Subcutaneous preadipocyte (primary cell): ENCODE results near the gene ZNF222. TPM values are rescaled to one million over a fixed set of nuclear protein-coding genes. Genes with fewer than 3 reads are reported as not detected.

ENCODE experiments used
- small RNA-seq: library from RNA; depleted of rRNA; stranded (forward); fragments of <200 nt; gene quantifications from one replicate; pipeline ENCODE3, GENCODE V24; 2012
- total RNA-seq: library from RNA; depleted of rRNA; stranded (reverse); fragments of >200 nt; gene quantifications from 2 replicates; pipeline ENCODE4 v1.2.3, GENCODE V29; 2012

Gene ZNF222
- 3.1 and 3.3 TPM in 2 replicates for total RNA-seq

GRCh38 chr19:44025217-44025936 lies at the start of gene ZNF222:
ZNF222 (plus strand) TSS chr19:44025379; CDS start chr19:44025437, 58 bp downstream.

DNA sequence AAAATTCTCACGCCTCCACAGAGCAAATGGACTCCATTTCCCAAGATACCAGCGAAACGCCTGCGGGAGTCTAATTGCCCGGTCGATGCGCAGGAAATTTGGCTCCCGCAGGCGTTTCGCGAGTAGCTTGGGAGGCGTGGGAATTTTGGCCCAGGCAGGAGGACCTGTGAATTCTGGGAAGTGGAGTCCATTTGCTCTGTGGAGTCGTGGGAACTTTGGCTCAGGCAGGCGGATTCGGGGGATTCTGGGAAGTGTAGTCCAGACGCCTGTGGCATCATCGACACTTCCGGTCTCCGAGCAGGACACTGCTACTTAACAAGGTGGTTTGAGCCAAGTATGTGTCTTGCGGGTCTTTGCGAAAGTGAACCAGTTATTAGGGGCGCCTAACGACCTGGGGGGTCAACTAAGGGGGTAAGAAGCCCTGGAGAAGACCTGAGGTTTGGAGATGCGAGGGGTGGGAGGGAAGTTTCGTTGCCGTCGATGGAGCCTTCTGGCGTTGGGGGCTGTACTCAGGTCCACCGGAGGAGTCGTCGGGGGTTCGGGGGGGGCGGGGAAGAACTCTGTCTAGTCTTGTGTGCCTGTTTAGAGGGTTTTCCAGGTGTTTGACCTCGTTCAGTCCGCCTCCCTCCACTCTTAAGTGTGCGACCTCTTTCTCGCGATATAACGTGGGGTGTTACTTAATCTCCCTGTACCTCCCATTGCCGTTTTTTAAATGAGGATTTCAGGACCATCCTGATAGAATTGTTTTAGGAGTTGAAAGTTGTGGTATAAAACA lies 41.1 kb upstream of the ZNF222 start, which contains the start of gene ZNF155:
Gene ZNF155 (plus strand): TSS at position 277 of the 775 bp plus-strand sequence. CDS start 4,356 bp downstream, outside the sequence.

DNA sequence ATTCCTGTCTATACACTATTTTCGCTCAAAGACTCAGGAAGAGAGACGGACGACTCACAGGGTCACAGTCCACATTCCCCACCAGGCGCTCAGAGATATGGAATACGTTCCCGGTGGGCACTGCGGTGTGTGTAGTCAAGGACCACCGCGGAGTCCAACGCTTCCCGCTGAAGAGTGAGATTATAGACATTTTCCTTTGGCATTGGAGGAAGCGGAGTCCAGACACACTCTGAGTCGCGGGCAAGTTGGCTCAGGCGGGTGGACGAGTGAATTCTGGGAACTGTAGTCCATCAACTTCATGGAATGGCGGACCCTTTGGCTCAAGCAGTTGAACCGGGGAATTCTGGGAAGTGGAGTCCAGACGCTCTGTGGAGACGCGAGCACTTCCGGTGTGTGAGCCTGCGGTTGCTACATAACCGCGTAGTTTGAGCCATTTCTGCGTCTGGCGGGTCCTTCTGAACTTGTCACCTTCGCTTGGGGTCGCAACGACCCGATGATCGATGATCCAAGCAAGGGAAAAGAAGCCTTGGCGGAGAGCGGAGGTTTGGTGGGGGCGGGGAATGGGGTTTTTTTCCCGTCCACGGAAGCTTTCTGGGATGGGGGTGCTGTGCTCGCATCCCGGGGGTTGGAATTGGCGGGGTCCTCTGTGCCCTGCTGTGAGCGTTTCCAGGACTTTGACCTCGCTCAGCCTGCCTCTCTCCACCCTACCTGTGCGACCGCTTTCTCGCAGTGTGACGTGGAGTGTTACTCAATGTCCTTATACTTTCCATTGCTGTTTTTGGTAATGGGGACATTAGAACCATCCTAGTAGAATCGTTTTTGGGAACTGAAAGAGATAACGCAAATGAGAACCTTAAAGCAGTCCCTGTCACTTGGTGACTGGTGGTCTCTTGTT lies 22.4 kb upstream of the ZNF222 start, which contains the start of gene ZNF230:
Gene ZNF230 (plus strand): TSS at position 392 of the 895 bp plus-strand sequence. CDS start 4,122 bp downstream, outside the sequence.

DNA sequence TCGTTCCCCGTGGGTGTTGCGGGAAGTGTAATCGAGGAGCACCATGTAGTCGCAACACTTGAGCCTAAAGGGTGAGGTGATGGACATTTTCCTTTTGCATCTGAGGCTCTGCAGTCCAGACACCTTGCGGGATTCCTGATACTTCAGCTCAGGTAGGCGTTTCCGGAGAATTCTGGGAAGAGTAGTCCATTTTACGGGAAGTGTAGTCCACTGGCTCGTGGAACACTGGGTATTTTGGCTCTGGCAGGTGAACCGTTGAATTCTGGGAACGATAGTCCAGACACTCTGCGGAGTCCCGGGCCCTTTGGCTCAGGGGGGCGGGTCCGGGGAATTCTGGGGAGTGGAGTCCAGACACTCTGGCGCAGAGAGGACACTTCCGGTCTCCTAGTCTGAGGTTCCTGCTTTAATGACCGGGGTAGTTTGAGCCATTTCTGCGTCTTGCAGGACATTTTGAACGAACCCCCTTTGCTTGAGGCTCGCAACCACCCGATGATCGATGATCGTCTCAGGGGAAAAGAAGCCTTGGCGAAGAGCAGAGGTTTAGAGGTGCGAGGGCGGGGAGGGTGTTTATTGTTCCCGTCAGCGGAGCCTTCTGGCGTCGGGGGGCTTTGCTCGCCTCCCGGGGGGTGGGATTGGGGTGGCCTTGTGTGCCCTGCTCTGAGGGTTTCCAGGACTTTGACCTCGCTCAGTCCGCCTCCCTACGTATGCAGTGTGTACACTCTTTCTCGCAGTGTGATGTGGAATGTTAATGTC lies 26.6 kb downstream of the ZNF222 start, which contains the start of gene ZNF223:
Gene ZNF223 (plus strand): TSS at position 387 of the 753 bp plus-strand sequence. CDS start 3,141 bp downstream, outside the sequence.

DNA sequence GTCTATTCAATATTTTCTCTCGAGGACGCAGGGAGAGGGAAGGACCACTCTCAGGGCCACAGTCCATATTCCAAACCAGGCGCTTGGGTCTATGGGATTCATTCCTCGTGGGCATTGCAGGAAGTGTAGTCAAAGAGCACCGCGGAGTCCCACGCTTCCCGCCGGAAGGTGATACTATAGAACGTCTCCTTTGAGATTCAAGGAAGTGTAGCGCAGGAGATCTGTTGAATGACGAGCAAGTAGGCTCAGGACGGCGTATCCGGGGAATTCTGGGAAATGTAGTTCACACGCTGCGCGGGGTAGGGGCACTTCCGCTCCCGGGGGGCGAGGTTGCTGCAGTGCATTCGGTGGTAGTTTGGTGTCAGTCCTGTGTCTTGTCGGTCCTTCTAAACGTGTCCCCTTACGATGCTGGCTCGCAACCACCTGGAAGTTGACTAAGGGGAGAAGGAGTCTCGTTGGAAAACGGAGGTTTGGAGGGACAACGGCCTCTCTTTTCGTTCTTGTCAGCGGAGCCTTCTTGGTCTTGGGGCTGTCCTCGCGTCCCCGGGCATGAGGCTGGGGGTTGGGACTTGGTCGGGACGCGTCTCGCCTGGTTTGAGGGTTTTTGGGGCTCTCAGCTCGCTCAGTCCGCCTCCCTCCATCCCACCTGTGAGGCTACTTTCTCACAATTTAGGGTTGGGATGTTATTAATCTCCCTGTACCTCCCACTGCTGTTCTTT lies 46.8 kb downstream of the ZNF222 start, which contains the start of gene ZNF284:
Gene ZNF284 (plus strand): TSS at position 336 of the 719 bp plus-strand sequence. CDS start 4,231 bp downstream, outside the sequence.

Small RNA genes lying within 50 kb of the gene (small RNA-seq; reads per million reads assigned to genes)
- not detected for gene AC006213.5

Other genes starting within 250 kb of the ZNF222 start
- 2.0 and 2.9 TPM in 2 replicates for gene KCNN4, start 244.4 kb upstream of the ZNF222 start, total RNA-seq
- gene LYPD5, start 222.9 kb upstream of the ZNF222 start, total RNA-seq = 0.73 TPM in 1 of 2 replicates, not detected in the other
- gene ZNF283, start 198.1 kb upstream of the ZNF222 start, total RNA-seq = 8.8 and 10.7 TPM in 2 replicates
- gene ZNF404, start 141.4 kb upstream of the ZNF222 start, total RNA-seq = 1.4 and 1.5 TPM in 2 replicates
- 12.5 and 16.2 TPM in 2 replicates for gene ZNF45, start 90.1 kb upstream of the ZNF222 start, total RNA-seq
- 6.1 and 7.3 TPM in 2 replicates for gene ZNF221, start 74.2 kb upstream of the ZNF222 start, total RNA-seq
- 6.3 and 7.3 TPM in 2 replicates for gene ZNF155, start 41.2 kb upstream of the ZNF222 start, total RNA-seq
- 3.3 and 4.0 TPM in 2 replicates for gene ZNF230, start 22.4 kb upstream of the ZNF222 start, total RNA-seq
- 2.0 and 2.2 TPM in 2 replicates for gene ZNF223, start 26.7 kb downstream of the ZNF222 start, total RNA-seq
- gene ZNF284, start 46.8 kb downstream of the ZNF222 start, total RNA-seq = 2.2 TPM in 2 replicates
- gene ZNF224, start 69.0 kb downstream of the ZNF222 start, total RNA-seq = 19.7 and 24.3 TPM in 2 replicates
- 3.5 and 4.4 TPM in 2 replicates for gene ZNF225, start 88.0 kb downstream of the ZNF222 start, total RNA-seq
- gene ZNF234, start 116.2 kb downstream of the ZNF222 start, total RNA-seq = 8.8 and 10.9 TPM in 2 replicates
- gene ZNF226, start 139.7 kb downstream of the ZNF222 start, total RNA-seq = 10.8 and 12.9 TPM in 2 replicates
- 15.2 and 19.8 TPM in 2 replicates for gene ZNF227, start 187.2 kb downstream of the ZNF222 start, total RNA-seq
- under 0.01 and 0.39 TPM in 2 replicates for gene ZNF233, start 234.5 kb downstream of the ZNF222 start, total RNA-seq